IMR-90 (cell line): ENCODE results near the gene MRTO4. TPM values are rescaled to one million over a fixed set of nuclear protein-coding genes. Genes with fewer than 3 reads are reported as not detected.
A peak's percentile ranks its signal among the peaks of the same experiment; 100 is the strongest.

Experiments
- ATAC-seq: fragments of 200-7000 bp; cut with Tn5 transposase; 2 replicates; pipeline ENCODE4 v1.9.1; 2020; ENCODE audit warnings: low read depth, mild to moderate bottlenecking, moderate library complexity
- BruUV-seq: library from RNA; stranded (reverse); fragments of 400-500 nt; replicated peaks from 2 replicates; lab custom pipeline; 2021; lab: Mats Ljungman, UMichigan
- CTCF ChIA-PET: fragments of 300-600 bp; formaldehyde crosslinking; extraction: SDS; loops from one replicate; lab custom pipeline; 2021; ENCODE audit warnings: antibody characterized with exemption; lab: Yijun Ruan, JAX
- POLR2A ChIA-PET: fragments of 300-600 bp; sonication (Branson Sonifier 250); formaldehyde crosslinking; loops from one replicate; lab custom pipeline; 2022; ENCODE audit warnings: antibody characterized with exemption; ENCODE audit not compliant: unreplicated experiment; lab: Charles Lee
- DNase-seq: peaks from one replicate; pipeline ENCODE4 v3.0.0; 2013
- H2AFZ ChIP-seq: replicated peaks from 2 replicates; pipeline ENCODE3; 2013; ENCODE audit warnings: low read length, mild to moderate bottlenecking; ENCODE audit not compliant: poor library complexity
- H2AK5ac ChIP-seq: 2 replicates; pipeline ENCODE4 v1.6.1; 2013; ENCODE audit warnings: low read depth, low read length, inconsistent platforms
- H2AK9ac ChIP-seq: replicated peaks from 2 replicates; pipeline ENCODE3; 2013; ENCODE audit warnings: mild to moderate bottlenecking, low read depth, low read length, moderate library complexity; ENCODE audit not compliant: poor library complexity
- H2BK120ac ChIP-seq: 2 replicates; pipeline ENCODE4 v1.6.1; 2013; ENCODE audit warnings: low read depth, low read length, inconsistent platforms
- H2BK15ac ChIP-seq: 3 replicates; pipeline ENCODE4 v1.6.1; 2013; ENCODE audit warnings: low read depth, low read length, inconsistent platforms
- H2BK20ac ChIP-seq: 2 replicates; pipeline ENCODE4 v1.6.1; 2013; ENCODE audit warnings: low read depth, mild to moderate bottlenecking, inconsistent platforms, low read length, moderate library complexity
- H2BK5ac ChIP-seq: 2 replicates; pipeline ENCODE4 v1.6.1; 2013; ENCODE audit warnings: mild to moderate bottlenecking, low read depth, low read length, inconsistent platforms; ENCODE audit not compliant: poor library complexity, severe bottlenecking
- H3K14ac ChIP-seq: replicated peaks from 2 replicates; pipeline ENCODE4 v1.6.1; 2013; ENCODE audit warnings: low read depth, low read length, inconsistent platforms
- H3K18ac ChIP-seq: 2 replicates; pipeline ENCODE4 v1.6.1; 2013; ENCODE audit warnings: low read depth, low read length, control low read depth
- H3K23ac ChIP-seq: 2 replicates; pipeline ENCODE4 v1.6.1; 2013; ENCODE audit warnings: low read depth, low read length, inconsistent platforms
- H3K27ac ChIP-seq: 2 replicates; pipeline ENCODE4 v1.5.1; 2013; ENCODE audit warnings: mild to moderate bottlenecking, control low read depth, low read length; ENCODE audit not compliant: insufficient read depth
- H3K27me3 ChIP-seq: 2 replicates; pipeline ENCODE4 v1.6.1; 2013; ENCODE audit warnings: low read length; ENCODE audit not compliant: control insufficient read depth, insufficient read depth
- H3K36me3 ChIP-seq: 2 replicates; pipeline ENCODE4 v1.6.1; 2013; ENCODE audit warnings: low read length, mixed read lengths; ENCODE audit not compliant: control insufficient read depth, insufficient read depth
- H3K4ac ChIP-seq: 2 replicates; pipeline ENCODE4 v1.6.1; 2013; ENCODE audit warnings: low read depth, low read length, inconsistent platforms
- H3K4me1 ChIP-seq: 2 replicates; pipeline ENCODE4 v1.6.1; 2013; ENCODE audit warnings: low read length, mixed read lengths; ENCODE audit not compliant: control insufficient read depth, insufficient read depth
- H3K4me2 ChIP-seq: 2 replicates; pipeline ENCODE4 v1.6.1; 2013; ENCODE audit warnings: low read depth, mild to moderate bottlenecking, control low read depth, low read length, moderate library complexity
- H3K4me3 ChIP-seq: 2 replicates; pipeline ENCODE4 v1.5.1; 2013; ENCODE audit warnings: low read depth, mild to moderate bottlenecking, control low read depth, low read length, moderate library complexity; ENCODE audit not compliant: insufficient read depth
- H3K56ac ChIP-seq: 2 replicates; pipeline ENCODE4 v1.6.1; 2013; ENCODE audit warnings: low read length, inconsistent platforms; ENCODE audit not compliant: insufficient read depth; ENCODE audit errors: extremely low read depth
- H3K79me1 ChIP-seq, 2 experiments: 2 replicates each; pipeline ENCODE4 v1.6.1; 2013; ENCODE audit warnings: low read length in 2 of 2, inconsistent platforms in 1 of 2, low read depth in 1 of 2
- H3K9ac ChIP-seq: 2 replicates; pipeline ENCODE4 v1.6.1; 2013; ENCODE audit warnings: low read depth, low read length, control low read depth
- H3K9me1 ChIP-seq: 2 replicates; pipeline ENCODE4 v1.6.1; 2013; ENCODE audit warnings: low read length, inconsistent platforms; ENCODE audit not compliant: insufficient read depth
- H3K9me3 ChIP-seq: 2 replicates; pipeline ENCODE4 v1.6.1; 2013; ENCODE audit warnings: low read length; ENCODE audit not compliant: control insufficient read depth, insufficient read depth
- H4K20me1 ChIP-seq: 2 replicates; pipeline ENCODE4 v1.6.1; 2013; ENCODE audit warnings: low read length, inconsistent platforms; ENCODE audit not compliant: insufficient read depth
- H4K5ac ChIP-seq: 2 replicates; pipeline ENCODE4 v1.6.1; 2013; ENCODE audit warnings: mild to moderate bottlenecking, low read depth, low read length, control low read depth
- H4K8ac ChIP-seq, 2 experiments: 2 replicates each; pipeline ENCODE4 v1.6.1; 2013; ENCODE audit warnings: low read depth in 2 of 2, low read length in 2 of 2, control low read depth in 1 of 2, inconsistent platforms in 1 of 2
- H4K91ac ChIP-seq: 2 replicates; pipeline ENCODE4 v1.6.1; 2013; ENCODE audit warnings: low read depth, low read length, inconsistent platforms; ENCODE audit not compliant: insufficient read depth
- MAZ ChIP-seq: IDR thresholded peaks from 2 replicates; pipeline ENCODE4 v1.6.1; 2012; ENCODE audit warnings: low read depth, mild to moderate bottlenecking, low read length, improper control_type of control experiment, moderate library complexity, borderline replicate concordance
- NFE2L2 ChIP-seq: fragments of 150-350 bp; IDR thresholded peaks from 2 replicates; pipeline ENCODE4 v1.6.1; 2016; ENCODE audit warnings: low read depth, mild to moderate bottlenecking, low read length
- WGBS, 2 experiments: methylation state at CpG; one replicate each; pipeline versions ENCODE4 v1.1.5 to v1.1.7; 2013; ENCODE audit warnings: missing lambda C conversion rate in 2 of 2; ENCODE audit not compliant: insufficient read length in 1 of 2; ENCODE audit errors: extremely low coverage in 2 of 2; 5-methylcytosine and 5-hydroxymethylcytosine counted together
- dilution Hi-C: fragments of 300-500 bp; cut with HindIII; formaldehyde crosslinking; loops from one replicate; pipeline ENCODE4 v1.14.3; 2018; ENCODE audit warnings: low sequenced_read_pairs; ENCODE audit not compliant: unreplicated experiment
- in situ Hi-C: fragments of 300-500 bp; cut with MboI; formaldehyde crosslinking; loops from 3 replicates; pipeline ENCODE4 v1.14.3; 2019; ENCODE audit warnings: low sequenced_read_pairs, inconsistent platforms, mixed read lengths
- intact Hi-C: fragments of 100-400 bp; cut with micrococcal nuclease; formaldehyde crosslinking; loops from 2 replicates; pipeline ENCODE4 v1.10.0; 2022
- polyA plus RNA-seq, 3 experiments: library from polyadenylated mRNA; depleted of rRNA; stranded (reverse); fragments of >200 nt; gene quantifications; 2 replicates each; pipeline ENCODE4 v1.2.3, GENCODE V29; 2012; ENCODE audit warnings: low replicate concordance in 1 of 3
- total RNA-seq: library from RNA; depleted of rRNA; stranded (reverse); fragments of >200 nt; gene quantifications from 2 replicates; pipeline ENCODE4 v1.2.3, GENCODE V29; 2012

MRTO4 gene
- total and polyA plus RNA-seq, 2 of the 4 experiments (the other 2 are of a cell fraction) = 48.0 to 58.1 TPM

DNA sequence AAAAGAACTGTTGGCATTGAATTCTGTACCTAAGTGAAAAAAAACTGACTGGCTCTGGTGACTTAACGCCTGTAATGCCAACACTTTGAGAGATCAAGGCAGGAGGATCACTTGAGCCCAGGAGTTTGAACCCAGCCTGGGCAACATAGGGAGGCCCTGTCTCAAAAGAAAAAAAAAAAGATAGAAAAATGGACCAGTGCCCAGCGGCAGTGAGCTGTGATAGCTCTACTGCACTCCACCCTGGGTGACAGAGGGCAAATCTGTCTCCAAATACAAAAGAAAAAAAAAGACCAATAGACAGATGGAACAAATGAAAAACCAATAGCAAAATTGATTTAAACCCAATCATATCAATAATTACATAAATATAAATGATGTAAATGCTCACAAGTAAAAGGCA, 37.6 kb downstream of the MRTO4 start:
- H3K18ac ChIP-seq = no peak overlapping the region
- no peak overlapping the region for H3K9ac ChIP-seq
- H3K56ac ChIP-seq = no peak overlapping the region
- H3K4me1 ChIP-seq = peaks cover 6% of the 10 kb centered on the region
- ATAC-seq = no peak
- no peak overlapping the region for H3K27ac ChIP-seq
- H3K9me1 ChIP-seq = no peaks in the 10 kb centered on the region
- H3K79me1 ChIP-seq = no peaks in the 10 kb centered on the region; a peak in 1 of 4 replicates
- H3K9me3 ChIP-seq = peaks cover 3% of the 10 kb centered on the region
- H3K14ac ChIP-seq = no peak overlapping the region
- 71% methylated on average over 1 of the region's 2 CpGs; no CpG with 5 or more reads in 1 of the 2 experiments for WGBS, 2 experiments
- dilution Hi-C loops = no loop called here
- no peak overlapping the region for H2AK9ac ChIP-seq
- H4K8ac ChIP-seq = no peak overlapping the region
- DNase-seq = no peak
- ChIA-PET POLR2A (no interaction called here), CTCF (no interaction called here)
- H3K23ac ChIP-seq = 0 out of 2 replicates have a peak overlapping the region, but pooled peaks have one; percentile 6
- peak overlapping the region; percentile 89; the same call in 1 of the 2 replicates for H3K4me2 ChIP-seq
- no peak overlapping the region for H4K91ac ChIP-seq
- no peak overlapping the region for H2BK120ac ChIP-seq
- no peak overlapping the region for H3K4me3 ChIP-seq
- no peaks in the 10 kb centered on the region for H4K20me1 ChIP-seq
- in situ Hi-C loops = no loop called here
- H2AFZ ChIP-seq = no peak overlapping the region
- H3K27me3 ChIP-seq = no peaks in the 10 kb centered on the region
- H2AK5ac ChIP-seq = no peak overlapping the region
- intact Hi-C loops = no loop called here
- no peak overlapping the region for H3K4ac ChIP-seq
- BruUV-seq = no TSS peak
- no peak overlapping the region for H2BK15ac ChIP-seq
- H4K5ac ChIP-seq = no peak overlapping the region
- H3K36me3 ChIP-seq = peaks cover 3% of the 10 kb centered on the region
- no peak overlapping the region for H2BK5ac ChIP-seq
- TF ChIP-seq MAZ (no peak), NFE2L2 (no peak)
- no peak overlapping the region for H2BK20ac ChIP-seq
